B cell (primary cell): ENCODE results near the gene AFTPH.

ENCODE experiments used
- CTCF ChIP-seq: fragments of 200-600 bp; IDR thresholded peaks from one replicate; pipeline ENCODE4 v1.8.0; 2022; ENCODE audit warnings: antibody characterized with exemption, mild to moderate bottlenecking
- EZH2 ChIP-seq: IDR thresholded peaks from 2 replicates; pipeline ENCODE4 v1.6.1; 2012; ENCODE audit warnings: borderline replicate concordance, low read depth, mild to moderate bottlenecking, moderate library complexity, low read length; ENCODE audit not compliant: insufficient read depth, poor library complexity, severe bottlenecking

GRCh38 chr2:64615192-64615763 lies 91.2 kb downstream of the AFTPH start:
- TF ChIP-seq CTCF (no peak), EZH2 (no peak)
